Epithelial cell of esophagus (primary cell): Measurements from ENCODE around the gene MYO1B.
A peak's percentile ranks its signal among the peaks of the same experiment; 100 is the strongest.

Experiments
- DNase-seq: peaks from one replicate; pipeline ENCODE4 v3.0.0; 2010; ENCODE audit warnings: low read depth
- H3K4me3 ChIP-seq: 2 replicates; pipeline ENCODE4 v1.5.1; 2011; ENCODE audit warnings: mild to moderate bottlenecking, low read length, control low read depth
- CTCF ChIP-seq: IDR thresholded peaks from 2 replicates; pipeline ENCODE4 v1.5.1; 2011; ENCODE audit warnings: low read depth, mild to moderate bottlenecking, low read length, control low read depth, inconsistent platforms; ENCODE audit not compliant: insufficient read depth; ENCODE audit errors: missing control alignments

Gene MYO1B

GRCh38 chr2:191299866-191300265, 54.7 kb downstream of the MYO1B start:
- DNase-seq, result no peak
- TF ChIP-seq CTCF, result no peak
- no peak overlapping the region for H3K4me3 ChIP-seq

GRCh38 chr2:191301971-191302370, 56.8 kb downstream of the MYO1B start:
- DNase-seq, result no peak
- TF ChIP-seq CTCF, result no peak
- H3K4me3 ChIP-seq, result no peak overlapping the region

- no peak overlapping the region for H3K4me3 ChIP-seq
- TF ChIP-seq CTCF, result peak; percentile 36
- peak; percentile 62 for DNase-seq
These were observed 57.4 kb downstream of the MYO1B start for GRCh38 chr2:191302459-191303139.

- TF ChIP-seq CTCF, result no peak
- no peak overlapping the region for H3K4me3 ChIP-seq
- no peak for DNase-seq
These were observed 58.2 kb downstream of the MYO1B start for GRCh38 chr2:191303140-191304005.

- H3K4me3 ChIP-seq, result peak overlapping the region; percentile 27
- DNase-seq, result peak; percentile 97
- no peak for TF ChIP-seq CTCF
These were observed 60.0 kb downstream of the MYO1B start for GRCh38 chr2:191304939-191305875.

GRCh38 chr2:191308026-191308425, 62.8 kb downstream of the MYO1B start:
- no peak for TF ChIP-seq CTCF
- no peak overlapping the region for H3K4me3 ChIP-seq
- DNase-seq, result peak; percentile 47
